GM12878 (cell line): ENCODE data around the gene THADA. TPM values are rescaled to one million over a fixed set of nuclear protein-coding genes. Genes with fewer than 3 reads are reported as not detected.

Experiments
- ATAC-seq: fragments of 200-7000 bp; cut with Tn5 transposase; 3 replicates; pipeline ENCODE4 v1.9.1; 2020; ENCODE audit warnings: mild to moderate bottlenecking, moderate library complexity
- BruUV-seq: library from RNA; stranded (reverse); fragments of 400-500 nt; replicated peaks from 2 replicates; lab custom pipeline; 2021; lab: Mats Ljungman, UMichigan
- CTCF ChIA-PET: fragments of 300-600 bp; sonication (Branson Sonifier 250); formaldehyde crosslinking; extraction: SDS; loops from one replicate; lab custom pipeline; 2021; ENCODE audit warnings: inconsistent platforms; lab: Yijun Ruan, JAX
- POLR2A ChIA-PET: fragments of 350-600 bp; formaldehyde crosslinking; extraction: SDS; loops from one replicate; lab custom pipeline; 2021; ENCODE audit warnings: inconsistent platforms; lab: Charles Lee
- RAD21 ChIA-PET: fragments of 300-600 bp; sonication (Branson Sonifier 250); formaldehyde crosslinking; loops from one replicate; lab custom pipeline; 2023; ENCODE audit warnings: antibody characterized with exemption; ENCODE audit not compliant: unreplicated experiment; lab: Charles Lee
- SMC1A ChIA-PET: fragments of 300-600 bp; sonication (Branson Sonifier 250); formaldehyde crosslinking; loops from one replicate; lab custom pipeline; 2023; ENCODE audit not compliant: unreplicated experiment, uncharacterized antibody; lab: Charles Lee
- DNase-seq: peaks from one replicate; pipeline ENCODE4 v3.0.0-alpha.2; 2011; ENCODE audit warnings: low read depth, low spot score
- FAIRE-seq: peaks from 3 replicates; lab custom pipeline; 2011; peaks lifted over from hg19 to GRCh38; lab: Jason Lieb, UNC
- H2AFZ ChIP-seq: 2 replicates; pipeline ENCODE4 v1.6.0; 2011; ENCODE audit warnings: low read depth, low read length, control low read depth; ENCODE audit not compliant: control insufficient read depth
- H3K27ac ChIP-seq: 2 replicates; pipeline ENCODE4 v1.5.1; 2011; ENCODE audit warnings: control low read depth; ENCODE audit not compliant: control insufficient read depth, insufficient read depth
- H3K27me3 ChIP-seq, 2 experiments: replicated peaks in 1 of 2; 2 replicates each; pipeline versions ENCODE4 v1.6.0 to v1.6.1; 2011; ENCODE audit warnings: low read length in 1 of 2; ENCODE audit not compliant: control insufficient read depth in 2 of 2, insufficient read depth in 2 of 2
- H3K36me3 ChIP-seq, 2 experiments: 2 replicates each; pipeline ENCODE4 v1.5.1; 2011; ENCODE audit warnings: low read length in 1 of 2; ENCODE audit not compliant: control insufficient read depth in 2 of 2, insufficient read depth in 2 of 2
- H3K4me1 ChIP-seq: 2 replicates; pipeline ENCODE4 v1.6.1; 2011; ENCODE audit warnings: mild to moderate bottlenecking, low read length, moderate library complexity, mixed read lengths; ENCODE audit not compliant: control insufficient read depth, insufficient read depth
- H3K4me2 ChIP-seq: 2 replicates; pipeline ENCODE4 v1.6.0; 2011; ENCODE audit warnings: control low read depth; ENCODE audit not compliant: control insufficient read depth, insufficient read depth
- H3K4me3 ChIP-seq: fragments of 200-600 bp; sonication (generic); 2 replicates; pipeline ENCODE4 v1.5.1; 2016
- H3K79me2 ChIP-seq: 2 replicates; pipeline ENCODE4 v1.6.0; 2011; ENCODE audit warnings: low read length; ENCODE audit not compliant: control insufficient read depth, insufficient read depth
- H3K9ac ChIP-seq: 2 replicates; pipeline ENCODE4 v1.8.0; 2011; ENCODE audit warnings: low read length, control low read depth, mixed read lengths; ENCODE audit not compliant: control insufficient read depth, insufficient read depth
- H3K9me3 ChIP-seq: replicated peaks from 3 replicates; pipeline ENCODE4 v1.5.1; 2011; ENCODE audit warnings: mild to moderate bottlenecking, low read length; ENCODE audit not compliant: control insufficient read depth, insufficient read depth
- H4K20me1 ChIP-seq: 2 replicates; pipeline ENCODE4 v1.6.0; 2011; ENCODE audit not compliant: control insufficient read depth, insufficient read depth
- CBX5 ChIP-seq: sonication (generic); IDR thresholded peaks from 2 replicates; pipeline ENCODE4 v1.6.1; 2016; ENCODE audit warnings: low read depth, moderate library complexity, mild to moderate bottlenecking, inconsistent platforms
- EGR1 ChIP-seq, 2 experiments: IDR thresholded peaks; 1 replicate in 1 of 2; 2 replicates in 1 of 2; pipeline ENCODE4 v1.6.1; 2011 to 2012; ENCODE audit warnings: low read depth in 2 of 2, low read length in 2 of 2, borderline replicate concordance in 1 of 2, mild to moderate bottlenecking in 1 of 2, moderate library complexity in 1 of 2
- FOXM1 ChIP-seq: IDR thresholded peaks from 2 replicates; pipeline ENCODE4 v1.6.1; 2012; ENCODE audit warnings: low read depth, mild to moderate bottlenecking, inconsistent platforms, low read length, moderate library complexity
- GABPA ChIP-seq: IDR thresholded peaks from 2 replicates; pipeline ENCODE4 v1.6.1; 2014; ENCODE audit warnings: antibody characterized with exemption, low read depth, mild to moderate bottlenecking, inconsistent platforms
- KAT2A ChIP-seq: conservative IDR thresholded peaks from 2 replicates; pipeline ENCODE4 v1.6.1; 2011; ENCODE audit warnings: low read depth, low read length; ENCODE audit not compliant: control insufficient read depth
- NFXL1 ChIP-seq: fragments of 450-650 bp; IDR thresholded peaks from 2 replicates; pipeline ENCODE4 v1.6.1; 2017; ENCODE audit warnings: antibody characterized with exemption, mild to moderate bottlenecking, borderline replicate concordance
- NR2C2 ChIP-seq: IDR thresholded peaks from 2 replicates; pipeline ENCODE4 v1.6.1; 2011; ENCODE audit warnings: borderline replicate concordance, low read depth; ENCODE audit not compliant: control insufficient read depth, insufficient read length
- NR2F1 ChIP-seq: fragments of 450-650 bp; conservative IDR thresholded peaks from 2 replicates; pipeline ENCODE4 v1.6.1; 2017; ENCODE audit warnings: mild to moderate bottlenecking
- RFX5 ChIP-seq: IDR thresholded peaks from 2 replicates; pipeline ENCODE4 v1.6.1; 2011; ENCODE audit warnings: low read depth, low read length, improper control_type of control experiment
- STAT3 ChIP-seq: IDR thresholded peaks from 2 replicates; pipeline ENCODE4 v1.6.1; 2011; ENCODE audit warnings: low read depth, low read length, improper control_type of control experiment
- SUPT20H ChIP-seq: IDR thresholded peaks from 2 replicates; pipeline ENCODE4 v1.6.1; 2011; ENCODE audit warnings: low read depth, mild to moderate bottlenecking, low read length, moderate library complexity, borderline replicate concordance; ENCODE audit not compliant: control insufficient read depth
- ZSCAN29 ChIP-seq: fragments of 450-650 bp; IDR thresholded peaks from 2 replicates; pipeline ENCODE4 v1.6.1; 2017; ENCODE audit warnings: mild to moderate bottlenecking, moderate library complexity
- WGBS: methylation state at CpG from one replicate; pipeline ENCODE4 v1.1.6; 2016; ENCODE audit warnings: low lambda C conversion rate; ENCODE audit not compliant: insufficient replicate concordance, insufficient coverage; ENCODE audit errors: missing lambda C conversion rate; 5-methylcytosine and 5-hydroxymethylcytosine counted together
- in situ Hi-C: fragments of 300-500 bp; cut with MboI; formaldehyde crosslinking; loops from 9 replicates; pipeline ENCODE4 v1.14.3; 2018; ENCODE audit warnings: mixed read lengths
- intact Hi-C: fragments of 100-400 bp; cut with micrococcal nuclease; formaldehyde crosslinking; loops from one replicate; pipeline ENCODE4 v1.14.2; 2022; ENCODE audit not compliant: unreplicated experiment
- polyA plus RNA-seq, 11 experiments: library from polyadenylated mRNA; depleted of rRNA in 4 of 11; unstranded in 6 of 11; stranded (reverse) in 5 of 11; fragments of >200 nt; fragmentation: Nextera tagmentation in 4 of 11; fragmentation: Illumina TruSeq in 1 of 11; extraction: Ambion mirVana in 4 of 11; extraction: Trizol in 1 of 11; gene quantifications; 1 replicate in 1 of 11; 2 replicates in 10 of 11; pipeline versions ENCODE4 v1.2.1 to v1.2.3, GENCODE V29; 2011 to 2016; ENCODE audit warnings: inconsistent platforms in 2 of 11, missing spikeins in 2 of 11, low read depth in 1 of 11
- total RNA-seq, 4 experiments: library from RNA; depleted of rRNA in 3 of 4; stranded (reverse); fragments of >200 nt in 3 of 4; fragmentation: Illumina TruSeq in 1 of 4; extraction: Trizol in 1 of 4; gene quantifications; 2 replicates each; pipeline versions ENCODE4 v1.2.1 to v1.2.3, GENCODE V29; 2013 to 2021
- TF ChIP-seq, protein P1 (sequence below): fragments of 450-650 bp; IDR thresholded peaks from 2 replicates; pipeline ENCODE4 v1.6.1; 2016; ENCODE audit warnings: mild to moderate bottlenecking
- TF ChIP-seq, protein P2 (sequence below): fragments of 450-650 bp; IDR thresholded peaks from 2 replicates; pipeline ENCODE4 v1.6.1; 2017; ENCODE audit warnings: borderline replicate concordance
- TF ChIP-seq, protein P3 (sequence below): IDR thresholded peaks from 2 replicates; pipeline ENCODE4 v1.6.1; 2011; ENCODE audit warnings: borderline replicate concordance, low read depth, mild to moderate bottlenecking, moderate library complexity, mixed read lengths, low read length; ENCODE audit not compliant: insufficient read depth; ENCODE audit errors: extremely low read length

The THADA gene
- total and polyA plus RNA-seq, 10 of the 15 experiments (the other 5 are each of a cell fraction or from before 2014, with no cell fraction given): 14.6 to 33.2 (median 23.2) TPM

- TF ChIP-seq, protein P1, sequence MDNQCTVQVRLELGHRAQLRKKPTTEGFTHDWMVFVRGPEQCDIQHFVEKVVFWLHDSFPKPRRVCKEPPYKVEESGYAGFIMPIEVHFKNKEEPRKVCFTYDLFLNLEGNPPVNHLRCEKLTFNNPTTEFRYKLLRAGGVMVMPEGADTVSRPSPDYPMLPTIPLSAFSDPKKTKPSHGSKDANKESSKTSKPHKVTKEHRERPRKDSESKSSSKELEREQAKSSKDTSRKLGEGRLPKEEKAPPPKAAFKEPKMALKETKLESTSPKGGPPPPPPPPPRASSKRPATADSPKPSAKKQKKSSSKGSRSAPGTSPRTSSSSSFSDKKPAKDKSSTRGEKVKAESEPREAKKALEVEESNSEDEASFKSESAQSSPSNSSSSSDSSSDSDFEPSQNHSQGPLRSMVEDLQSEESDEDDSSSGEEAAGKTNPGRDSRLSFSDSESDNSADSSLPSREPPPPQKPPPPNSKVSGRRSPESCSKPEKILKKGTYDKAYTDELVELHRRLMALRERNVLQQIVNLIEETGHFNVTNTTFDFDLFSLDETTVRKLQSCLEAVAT: no peak
- no peak for TF ChIP-seq ZSCAN29
- TF ChIP-seq CBX5: no peak
- TF ChIP-seq, protein P2, sequence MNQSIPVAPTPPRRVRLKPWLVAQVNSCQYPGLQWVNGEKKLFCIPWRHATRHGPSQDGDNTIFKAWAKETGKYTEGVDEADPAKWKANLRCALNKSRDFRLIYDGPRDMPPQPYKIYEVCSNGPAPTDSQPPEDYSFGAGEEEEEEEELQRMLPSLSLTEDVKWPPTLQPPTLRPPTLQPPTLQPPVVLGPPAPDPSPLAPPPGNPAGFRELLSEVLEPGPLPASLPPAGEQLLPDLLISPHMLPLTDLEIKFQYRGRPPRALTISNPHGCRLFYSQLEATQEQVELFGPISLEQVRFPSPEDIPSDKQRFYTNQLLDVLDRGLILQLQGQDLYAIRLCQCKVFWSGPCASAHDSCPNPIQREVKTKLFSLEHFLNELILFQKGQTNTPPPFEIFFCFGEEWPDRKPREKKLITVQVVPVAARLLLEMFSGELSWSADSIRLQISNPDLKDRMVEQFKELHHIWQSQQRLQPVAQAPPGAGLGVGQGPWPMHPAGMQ: no peak
- no peak for TF ChIP-seq NFXL1
- TF ChIP-seq, all 136 proteins: peak for 0
Observed at GRCh38 chr2:43356774-43357173, 239.1 kb downstream of the THADA start (continued).

DNA sequence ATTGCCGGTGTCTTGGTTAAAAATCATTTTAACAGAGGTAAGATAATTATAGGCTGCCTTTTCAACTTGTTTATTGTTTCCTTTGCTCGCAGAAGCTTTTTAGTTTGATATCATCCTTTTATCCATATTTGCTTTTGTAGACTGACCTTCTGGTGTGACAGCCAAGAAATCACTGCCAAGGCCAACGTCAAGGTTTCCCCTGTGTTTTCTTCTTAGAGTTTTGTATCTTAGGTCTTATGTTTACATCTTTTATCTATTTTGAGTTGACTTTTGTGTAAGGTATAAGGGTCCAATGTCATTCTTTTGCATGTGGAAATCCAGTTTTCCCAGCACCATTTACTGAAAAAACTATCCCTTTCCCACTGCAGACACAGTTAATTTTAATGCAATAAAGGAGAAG, 240.4 kb downstream of the THADA start:
- RAD21 ChIA-PET: no interaction called here
- Histone ChIP-seq H3K4me2 (no peak overlapping the region), H3K36me3 (no peaks in the 10 kb centered on the region; a peak in 1 of 4 replicates), H3K4me1 (no peaks in the 10 kb centered on the region), H2AFZ (no peak overlapping the region), H3K9me3 (peaks cover 2% of the 10 kb centered on the region; the same call in 2 of the 3 replicates), H3K79me2 (no peaks in the 10 kb centered on the region), H3K27ac (no peak overlapping the region), H3K9ac (no peak overlapping the region), H3K4me3 (no peak overlapping the region), H4K20me1 (no peaks in the 10 kb centered on the region), H3K27me3 (no peaks in the 10 kb centered on the region)
- TF ChIP-seq KAT2A (no peak), SUPT20H (no peak), STAT3 (no peak), NR2F1 (no peak), FOXM1 (no peak), RFX5 (no peak), GABPA (no peak), EGR1 (IDR thresholded peaks at IDR 0.05; ENCODE audit: borderline replicate concordance in 1 of 2, low read depth in 2 of 2, low read length in 2 of 2) (no peak), ZSCAN29 (no peak), NR2C2 (no peak)
- TF ChIP-seq, protein P3, sequence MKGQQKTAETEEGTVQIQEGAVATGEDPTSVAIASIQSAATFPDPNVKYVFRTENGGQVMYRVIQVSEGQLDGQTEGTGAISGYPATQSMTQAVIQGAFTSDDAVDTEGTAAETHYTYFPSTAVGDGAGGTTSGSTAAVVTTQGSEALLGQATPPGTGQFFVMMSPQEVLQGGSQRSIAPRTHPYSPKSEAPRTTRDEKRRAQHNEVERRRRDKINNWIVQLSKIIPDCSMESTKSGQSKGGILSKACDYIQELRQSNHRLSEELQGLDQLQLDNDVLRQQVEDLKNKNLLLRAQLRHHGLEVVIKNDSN: no peak
- POLR2A ChIA-PET: no interaction called here
- SMC1A ChIA-PET: interaction anchor here (1.0 to 1.1 kb wide), 3 partner anchors 11 to 56 kb away, joined by 3 to 4 read pairs (median 4); no protein-coding TSS in a partner anchor
- ATAC-seq: no peak
- CTCF ChIA-PET: interaction anchor here (1.0 kb wide), 1 partner anchor 95 kb away, joined by 3 read pairs; no protein-coding TSS in a partner anchor
- FAIRE-seq: no peak
- WGBS: 82% methylated on average over 3 of the region's 3 CpGs
- BruUV-seq: no TSS peak
- no peak for DNase-seq
- intact Hi-C loops: no loop called here
- in situ Hi-C loops: no loop called here
